H1 (cell line): ENCODE results near the gene DPM2. TPM values are rescaled to one million over a fixed set of nuclear protein-coding genes. Genes with fewer than 3 reads are reported as not detected.

ENCODE experiments used
- ASH2L ChIP-seq: fragments of 200-600, 300-600 bp; sonication (generic); IDR thresholded peaks from one replicate; pipeline ENCODE4 v1.7.1; 2017; ENCODE audit warnings: low read length
- CHD7 ChIP-seq: fragments of 300-600 bp; sonication (generic); IDR thresholded peaks from 2 replicates; pipeline ENCODE4 v1.7.1; 2012; ENCODE audit warnings: low read length, moderate library complexity, mild to moderate bottlenecking, inconsistent platforms; ENCODE audit not compliant: insufficient replicate concordance
- GTF2F1 ChIP-seq: IDR thresholded peaks from 2 replicates; pipeline ENCODE4 v1.6.1; 2012; ENCODE audit warnings: low read depth, low read length, improper control_type of control experiment, borderline replicate concordance
- HDAC2 ChIP-seq, 2 experiments: fragments of 300-600 bp in 1 of 2; sonication (generic) in 1 of 2; IDR thresholded peaks; 2 replicates each; pipeline ENCODE4 v1.6.1; 2011 to 2012; ENCODE audit warnings: low read depth in 2 of 2, low read length in 2 of 2, mild to moderate bottlenecking in 2 of 2, moderate library complexity in 2 of 2, borderline replicate concordance in 1 of 2, inconsistent platforms in 1 of 2
- TAF1 ChIP-seq: IDR thresholded peaks from 2 replicates; pipeline ENCODE4 v1.6.1; 2011; ENCODE audit warnings: mild to moderate bottlenecking, low read depth, low read length
- TAF7 ChIP-seq: optimal IDR thresholded peaks from 2 replicates; pipeline ENCODE3; 2011; ENCODE audit warnings: low read depth, mild to moderate bottlenecking, inconsistent platforms, low read length, moderate library complexity, borderline replicate concordance
- USF2 ChIP-seq: IDR thresholded peaks from 2 replicates; pipeline ENCODE4 v1.6.1; 2011; ENCODE audit warnings: low read length, improper control_type of control experiment
- polyA plus RNA-seq, 7 experiments: library from polyadenylated mRNA; depleted of rRNA in 3 of 7; stranded (reverse) in 5 of 7; unstranded in 2 of 7; fragments of >200 nt in 5 of 7; fragments of 200-250 nt in 2 of 7; gene quantifications; 1 replicate in 5 of 7; 2 replicates in 1 of 7; 4 replicates in 1 of 7; pipeline versions ENCODE4 v1.2.1 to v1.2.3, GENCODE V29; 2011 to 2013; ENCODE audit warnings: missing spikeins in 2 of 7, mixed read lengths in 2 of 7
- total RNA-seq: library from RNA; stranded (reverse); fragmentation: NEBNext Ultra II Directional; extraction: Animal tissue kit (Norgen Biotek cat#: 25700); gene quantifications from 2 replicates; pipeline ENCODE4 v1.2.1, GENCODE V29; 2021
- TF ChIP-seq, protein P1 (sequence below): IDR thresholded peaks from 2 replicates; pipeline ENCODE4 v1.6.1; 2012; ENCODE audit warnings: inconsistent platforms

DPM2 gene
- total and polyA plus RNA-seq, 2 of the 8 experiments (the other 6 are each of a cell fraction or from before 2014, with no cell fraction given), result 45.4 to 95.4 TPM

DNA sequence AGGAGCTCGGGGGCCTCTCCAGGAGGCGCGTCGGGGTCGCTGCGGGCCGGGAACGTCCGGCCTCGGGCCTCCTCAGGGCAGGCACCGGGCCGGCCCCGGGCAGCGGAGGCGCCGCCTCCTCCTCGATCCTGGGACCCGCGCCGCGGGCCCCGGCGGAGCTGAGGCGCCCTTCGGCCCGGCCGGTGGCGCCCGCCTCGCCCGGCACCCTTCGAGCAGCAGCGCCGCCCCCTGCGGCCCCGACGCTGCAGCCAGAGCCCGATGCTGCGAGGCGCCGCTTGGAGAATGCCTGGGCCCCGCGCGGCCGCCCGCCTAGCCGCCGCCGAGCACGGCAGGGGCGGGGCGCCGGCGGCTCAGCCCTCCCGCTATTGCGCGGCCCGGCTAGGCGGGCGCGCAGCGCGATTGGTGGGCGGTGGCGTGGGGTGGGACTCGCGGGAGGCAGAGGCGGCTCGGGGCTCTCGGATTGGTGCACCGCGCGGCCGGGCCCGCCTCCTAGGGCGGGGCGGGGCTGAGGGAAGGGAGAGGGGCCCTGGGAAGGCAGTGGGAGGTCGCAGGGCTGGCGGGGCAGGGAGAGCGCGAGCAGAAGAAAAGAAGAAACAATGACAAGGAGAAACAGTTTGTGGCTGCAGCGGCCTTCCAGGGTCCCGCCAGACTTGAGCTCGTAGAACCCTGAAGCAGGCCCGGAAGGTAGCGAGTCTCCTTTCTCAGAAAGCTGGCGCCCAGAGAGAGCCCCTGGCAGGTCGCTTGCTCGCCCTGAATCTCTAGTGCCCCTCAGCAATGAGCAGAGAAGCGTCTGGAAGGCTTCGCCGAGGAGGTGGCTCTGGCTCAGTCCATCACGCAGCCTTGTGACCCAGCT lies 43.3 kb upstream of the DPM2 start, which contains the start of gene EEIG1 (continued):
- no peak for TF ChIP-seq CHD7
- TF ChIP-seq HDAC2 (IDR thresholded peaks at IDR 0.05; ENCODE audit: borderline replicate concordance in 1 of 2, low read depth in 2 of 2, low read length in 2 of 2), result no peak; a peak in 1 of 4 replicates
- peak; percentile 76 for TF ChIP-seq TAF1
- TF ChIP-seq, protein P1, sequence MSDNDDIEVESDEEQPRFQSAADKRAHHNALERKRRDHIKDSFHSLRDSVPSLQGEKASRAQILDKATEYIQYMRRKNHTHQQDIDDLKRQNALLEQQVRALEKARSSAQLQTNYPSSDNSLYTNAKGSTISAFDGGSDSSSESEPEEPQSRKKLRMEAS, result no peak
- TF ChIP-seq ASH2L, result peak; percentile 59
- peak; percentile 62 for TF ChIP-seq TAF7
- no peak for TF ChIP-seq USF2
- TF ChIP-seq GTF2F1, result no peak
